Endothelial cell (in vitro differentiated cells): Measurements from ENCODE around the gene PHKA2. TPM values are rescaled to one million over a fixed set of nuclear protein-coding genes. Genes with fewer than 3 reads are reported as not detected.

Experiments used
- DNase-seq: peaks from one replicate; pipeline ENCODE4 v3.0.0; 2021; ENCODE audit warnings: low spot score
- H3K27ac Mint-ChIP-seq: one replicate; pipeline ENCODE4 v1.8.0; 2021; ENCODE audit warnings: mixed read lengths, inconsistent platforms; ENCODE audit not compliant: unreplicated experiment
- H3K27me3 Mint-ChIP-seq: one replicate; pipeline ENCODE4 v1.8.0; 2021; ENCODE audit warnings: mild to moderate bottlenecking, moderate library complexity, mixed read lengths, inconsistent platforms; ENCODE audit not compliant: unreplicated experiment
- H3K36me3 Mint-ChIP-seq: one replicate; pipeline ENCODE4 v1.8.0; 2021; ENCODE audit warnings: mild to moderate bottlenecking, low read depth, mixed read lengths, inconsistent platforms; ENCODE audit not compliant: unreplicated experiment
- H3K4me1 Mint-ChIP-seq: one replicate; pipeline ENCODE4 v1.8.0; 2021; ENCODE audit warnings: mild to moderate bottlenecking, mixed read lengths, inconsistent platforms; ENCODE audit not compliant: unreplicated experiment
- H3K4me3 Mint-ChIP-seq: one replicate; pipeline ENCODE4 v1.8.0; 2021; ENCODE audit warnings: mild to moderate bottlenecking, mixed read lengths, inconsistent platforms; ENCODE audit not compliant: unreplicated experiment
- H3K9me3 Mint-ChIP-seq: one replicate; pipeline ENCODE4 v1.8.0; 2021; ENCODE audit warnings: mixed read lengths, inconsistent platforms; ENCODE audit not compliant: unreplicated experiment
- CTCF ChIP-seq: fragments of 200-600 bp; sonication (generic); IDR thresholded peaks from one replicate; pipeline ENCODE4 v1.5.0; 2021; ENCODE audit warnings: antibody characterized with exemption; ENCODE audit not compliant: unreplicated experiment
- total RNA-seq: library from RNA; stranded (reverse); fragmentation: NEBNext Ultra II Directional; extraction: Animal tissue kit (Norgen Biotek cat#: 25700); gene quantifications from one replicate; pipeline ENCODE4 v1.2.1, GENCODE V29; 2021; ENCODE audit not compliant: unreplicated experiment

Gene PHKA2
- total RNA-seq, 1 donor from 2014 or later = 19.7 TPM

- no peak for TF ChIP-seq CTCF
- Mint-ChIP-seq H3K27ac (no peak overlapping the region), H3K4me1 (no peaks in the 10 kb centered on the region), H3K9me3 (no peaks in the 10 kb centered on the region), H3K36me3 (no peaks in the 10 kb centered on the region), H3K27me3 (no peaks in the 10 kb centered on the region), H3K4me3 (no peak overlapping the region)
- no peak for DNase-seq
Observed at GRCh38 chrX:18871970-18872369, 111.9 kb downstream of the PHKA2 start.

GRCh38 chrX:18871161-18871890, 112.6 kb downstream of the PHKA2 start:
- no peaks in the 10 kb centered on the region for H3K9me3 Mint-ChIP-seq
- peaks cover 3% of the 10 kb centered on the region for H3K4me1 Mint-ChIP-seq
- no peaks in the 10 kb centered on the region for H3K36me3 Mint-ChIP-seq
- no peak for DNase-seq
- no peak overlapping the region for H3K27ac Mint-ChIP-seq
- no peaks in the 10 kb centered on the region for H3K27me3 Mint-ChIP-seq
- TF ChIP-seq CTCF = no peak
- H3K4me3 Mint-ChIP-seq = no peak overlapping the region

GRCh38 chrX:18864390-18864920, 119.5 kb downstream of the PHKA2 start:
- H3K4me3 Mint-ChIP-seq = no peak overlapping the region
- H3K27ac Mint-ChIP-seq = no peak overlapping the region
- H3K36me3 Mint-ChIP-seq = no peaks in the 10 kb centered on the region
- peaks cover 2% of the 10 kb centered on the region for H3K27me3 Mint-ChIP-seq
- DNase-seq = no peak
- H3K9me3 Mint-ChIP-seq = no peaks in the 10 kb centered on the region
- peaks cover 3% of the 10 kb centered on the region for H3K4me1 Mint-ChIP-seq
- no peak for TF ChIP-seq CTCF

- peaks cover 4% of the 10 kb centered on the region for H3K27me3 Mint-ChIP-seq
- no peaks in the 10 kb centered on the region for H3K36me3 Mint-ChIP-seq
- no peak for TF ChIP-seq CTCF
- H3K4me1 Mint-ChIP-seq = no peaks in the 10 kb centered on the region
- H3K9me3 Mint-ChIP-seq = no peaks in the 10 kb centered on the region
- H3K4me3 Mint-ChIP-seq = no peak overlapping the region
- DNase-seq = no peak
- no peak overlapping the region for H3K27ac Mint-ChIP-seq
Observed at GRCh38 chrX:18861511-18861910, 122.4 kb downstream of the PHKA2 start.

- no peak overlapping the region for H3K27ac Mint-ChIP-seq
Observed at GRCh38 chrX:18856645-18856997, 127.3 kb downstream of the PHKA2 start.

More at GRCh38 chrX:18856645-18856997, 127.3 kb downstream of the PHKA2 start:
- Mint-ChIP-seq H3K4me1 (peaks cover 3% of the 10 kb centered on the region), H3K27me3 (peaks cover 2% of the 10 kb centered on the region), H3K9me3 (no peaks in the 10 kb centered on the region), H3K4me3 (no peak overlapping the region), H3K36me3 (no peaks in the 10 kb centered on the region)
- TF ChIP-seq CTCF = no peak
- DNase-seq = no peak
